Measurements from ENCODE around the gene FGD5.

Gene FGD5

DNA sequence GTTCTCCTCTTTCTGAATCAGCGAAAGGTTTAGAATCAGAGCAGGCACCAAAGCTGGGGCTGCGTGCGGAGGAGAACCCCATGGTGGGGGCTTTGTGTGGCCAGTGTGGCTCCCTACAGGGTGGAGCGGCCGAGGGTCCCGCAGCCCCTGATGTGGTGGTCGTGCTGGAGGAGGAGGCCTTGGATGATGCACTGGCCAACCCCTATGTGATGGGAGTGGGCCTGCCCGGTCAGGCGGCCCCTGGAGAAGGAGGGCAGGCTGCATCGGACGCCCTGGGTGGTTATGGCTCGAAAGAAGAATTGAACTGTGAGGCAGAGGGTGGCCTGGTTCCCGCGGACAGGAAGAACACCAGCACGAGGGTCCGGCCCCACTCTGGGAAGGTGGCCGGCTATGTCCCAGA lies 1.4 kb downstream of the FGD5 start:
- H3K27ac ChIP-seq (ENCODE audit: low read depth, low read length): no peak overlapping the region
- H3K36me3 ChIP-seq (ENCODE audit: control insufficient read depth, insufficient read depth, low read length): no peaks in the 10 kb centered on the region
- H3K9me3 ChIP-seq (ENCODE audit: control insufficient read depth, insufficient read depth, low read depth, low read length): no peaks in the 10 kb centered on the region
- H3K9ac ChIP-seq (ENCODE audit: low read length): no peak overlapping the region
- no peaks in the 10 kb centered on the region for H3K27me3 ChIP-seq (ENCODE audit: control insufficient read depth, insufficient read depth, low read length)
- H3K4me3 ChIP-seq (ENCODE audit: low read depth, low read length): no peak overlapping the region
- peaks cover 12% of the 10 kb centered on the region for H3K4me1 ChIP-seq (ENCODE audit: control insufficient read depth, insufficient read depth, low read length)

GRCh38 chr3:14821151-14821550 lies 2.4 kb downstream of the FGD5 start:
- Histone ChIP-seq H3K9me3 (ENCODE audit: control insufficient read depth, insufficient read depth, low read depth, low read length) (no peaks in the 10 kb centered on the region), H3K36me3 (ENCODE audit: control insufficient read depth, insufficient read depth, low read length) (no peaks in the 10 kb centered on the region), H3K4me1 (ENCODE audit: control insufficient read depth, insufficient read depth, low read length) (peaks cover 12% of the 10 kb centered on the region), H3K27me3 (ENCODE audit: control insufficient read depth, insufficient read depth, low read length) (no peaks in the 10 kb centered on the region), H3K27ac (ENCODE audit: low read depth, low read length) (no peak overlapping the region), H3K9ac (ENCODE audit: low read length) (no peak overlapping the region), H3K4me3 (ENCODE audit: low read depth, low read length) (no peak overlapping the region)

- Histone ChIP-seq H3K9me3 (ENCODE audit: control insufficient read depth, insufficient read depth, low read depth, low read length) (no peaks in the 10 kb centered on the region), H3K27me3 (ENCODE audit: control insufficient read depth, insufficient read depth, low read length) (no peaks in the 10 kb centered on the region), H3K36me3 (ENCODE audit: control insufficient read depth, insufficient read depth, low read length) (no peaks in the 10 kb centered on the region), H3K9ac (ENCODE audit: low read length) (no peak overlapping the region), H3K4me1 (ENCODE audit: control insufficient read depth, insufficient read depth, low read length) (peaks cover 12% of the 10 kb centered on the region), H3K4me3 (ENCODE audit: low read depth, low read length) (no peak overlapping the region), H3K27ac (ENCODE audit: low read depth, low read length) (no peak overlapping the region)
Measured at GRCh38 chr3:14822134-14822533, 3.4 kb downstream of the FGD5 start.

GRCh38 chr3:14822670-14823390 lies 4.1 kb downstream of the FGD5 start:
- H3K9ac ChIP-seq (ENCODE audit: low read length): no peak overlapping the region
- H3K27me3 ChIP-seq (ENCODE audit: control insufficient read depth, insufficient read depth, low read length): no peaks in the 10 kb centered on the region
- no peaks in the 10 kb centered on the region for H3K36me3 ChIP-seq (ENCODE audit: control insufficient read depth, insufficient read depth, low read length)
- no peaks in the 10 kb centered on the region for H3K9me3 ChIP-seq (ENCODE audit: control insufficient read depth, insufficient read depth, low read depth, low read length)
- H3K27ac ChIP-seq (ENCODE audit: low read depth, low read length): no peak overlapping the region
- H3K4me1 ChIP-seq (ENCODE audit: control insufficient read depth, insufficient read depth, low read length): peaks cover 17% of the 10 kb centered on the region
- no peak overlapping the region for H3K4me3 ChIP-seq (ENCODE audit: low read depth, low read length)

DNA sequence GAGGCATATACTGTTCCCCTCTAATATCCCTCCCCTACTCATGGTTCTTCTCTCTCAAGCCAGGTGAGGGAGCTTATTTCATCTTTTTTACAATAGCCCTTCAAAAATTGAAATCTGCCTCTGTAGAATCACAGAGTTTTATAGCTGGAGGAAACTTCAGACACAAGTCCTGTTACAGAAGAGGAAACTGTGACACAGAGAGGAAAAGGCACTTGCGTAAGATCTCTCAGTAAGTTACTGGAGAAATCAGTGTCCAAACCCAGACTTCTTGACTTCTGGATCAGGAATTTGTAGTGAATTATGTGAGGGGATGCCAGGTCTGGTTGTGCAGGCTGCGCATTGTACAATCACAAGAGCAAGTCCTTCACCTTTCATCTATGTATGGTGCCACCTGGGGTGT lies 4.6 kb downstream of the FGD5 start:
- no peak overlapping the region for H3K27ac ChIP-seq (ENCODE audit: low read depth, low read length)
- H3K36me3 ChIP-seq (ENCODE audit: control insufficient read depth, insufficient read depth, low read length): no peaks in the 10 kb centered on the region
- H3K9ac ChIP-seq (ENCODE audit: low read length): no peak overlapping the region
- H3K4me3 ChIP-seq (ENCODE audit: low read depth, low read length): no peak overlapping the region
- no peaks in the 10 kb centered on the region for H3K9me3 ChIP-seq (ENCODE audit: control insufficient read depth, insufficient read depth, low read depth, low read length)
- H3K4me1 ChIP-seq (ENCODE audit: control insufficient read depth, insufficient read depth, low read length): peaks cover 20% of the 10 kb centered on the region
- no peaks in the 10 kb centered on the region for H3K27me3 ChIP-seq (ENCODE audit: control insufficient read depth, insufficient read depth, low read length)

DNA sequence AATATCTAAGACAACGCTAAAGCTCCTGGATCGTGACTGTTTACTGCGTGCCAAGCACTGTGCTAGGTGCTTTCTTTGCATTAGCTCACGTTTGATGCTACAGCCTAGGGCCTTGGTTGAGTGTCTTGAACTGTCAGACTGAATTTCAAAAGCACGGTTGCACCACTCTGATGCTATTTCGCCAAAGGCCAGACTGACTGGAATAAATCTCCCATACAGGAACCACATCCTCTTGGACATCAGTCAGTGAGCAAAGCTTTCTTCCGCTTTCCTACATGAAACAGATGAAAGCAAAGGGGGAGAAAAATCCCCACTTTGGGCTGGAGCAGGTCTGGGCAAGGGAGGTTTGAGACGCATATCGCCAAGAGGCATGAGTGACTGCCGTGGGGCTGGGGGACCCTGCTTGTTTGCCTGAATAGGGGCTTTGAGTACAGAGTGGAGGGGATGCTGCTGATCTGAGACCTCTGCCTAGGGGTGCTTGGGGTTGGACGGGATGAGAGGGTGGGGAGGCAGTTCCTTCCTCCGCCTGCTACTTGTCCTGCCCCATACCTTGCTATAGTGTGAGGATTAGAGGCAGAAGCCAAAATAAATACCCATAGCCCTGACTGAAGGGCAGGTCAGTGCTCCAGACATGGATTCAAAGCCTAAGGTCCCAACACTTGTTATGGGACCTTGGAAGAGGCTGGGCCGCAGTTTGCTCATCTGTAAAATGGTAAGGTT lies 5.3 kb downstream of the FGD5 start:
- peaks cover 20% of the 10 kb centered on the region for H3K4me1 ChIP-seq (ENCODE audit: control insufficient read depth, insufficient read depth, low read length)
- H3K36me3 ChIP-seq (ENCODE audit: control insufficient read depth, insufficient read depth, low read length): no peaks in the 10 kb centered on the region
- H3K27me3 ChIP-seq (ENCODE audit: control insufficient read depth, insufficient read depth, low read length): no peaks in the 10 kb centered on the region
- no peak overlapping the region for H3K27ac ChIP-seq (ENCODE audit: low read depth, low read length)
- H3K4me3 ChIP-seq (ENCODE audit: low read depth, low read length): no peak overlapping the region
- no peaks in the 10 kb centered on the region for H3K9me3 ChIP-seq (ENCODE audit: control insufficient read depth, insufficient read depth, low read depth, low read length)
- H3K9ac ChIP-seq (ENCODE audit: low read length): no peak overlapping the region

GRCh38 chr3:14824646-14825045 lies 5.9 kb downstream of the FGD5 start:
- Histone ChIP-seq H3K9ac (ENCODE audit: low read length) (no peak overlapping the region), H3K27ac (ENCODE audit: low read depth, low read length) (no peak overlapping the region), H3K9me3 (ENCODE audit: control insufficient read depth, insufficient read depth, low read depth, low read length) (no peaks in the 10 kb centered on the region), H3K4me1 (ENCODE audit: control insufficient read depth, insufficient read depth, low read length) (peaks cover 20% of the 10 kb centered on the region), H3K36me3 (ENCODE audit: control insufficient read depth, insufficient read depth, low read length) (no peaks in the 10 kb centered on the region), H3K27me3 (ENCODE audit: control insufficient read depth, insufficient read depth, low read length) (no peaks in the 10 kb centered on the region), H3K4me3 (ENCODE audit: low read depth, low read length) (no peak overlapping the region)

- peaks cover 20% of the 10 kb centered on the region for H3K4me1 ChIP-seq (ENCODE audit: control insufficient read depth, insufficient read depth, low read length)
- H3K36me3 ChIP-seq (ENCODE audit: control insufficient read depth, insufficient read depth, low read length): no peaks in the 10 kb centered on the region
- H3K27ac ChIP-seq (ENCODE audit: low read depth, low read length): no peak overlapping the region
- H3K9me3 ChIP-seq (ENCODE audit: control insufficient read depth, insufficient read depth, low read depth, low read length): no peaks in the 10 kb centered on the region
- H3K9ac ChIP-seq (ENCODE audit: low read length): no peak overlapping the region
- no peak overlapping the region for H3K4me3 ChIP-seq (ENCODE audit: low read depth, low read length)
- H3K27me3 ChIP-seq (ENCODE audit: control insufficient read depth, insufficient read depth, low read length): no peaks in the 10 kb centered on the region
Measured at GRCh38 chr3:14826069-14826468, 7.3 kb downstream of the FGD5 start.

- no peak overlapping the region for H3K27ac ChIP-seq (ENCODE audit: low read depth, low read length)
- H3K9ac ChIP-seq (ENCODE audit: low read length): no peak overlapping the region
- no peaks in the 10 kb centered on the region for H3K27me3 ChIP-seq (ENCODE audit: control insufficient read depth, insufficient read depth, low read length)
- H3K36me3 ChIP-seq (ENCODE audit: control insufficient read depth, insufficient read depth, low read length): no peaks in the 10 kb centered on the region
- H3K4me1 ChIP-seq (ENCODE audit: control insufficient read depth, insufficient read depth, low read length): peaks cover 15% of the 10 kb centered on the region
- H3K9me3 ChIP-seq (ENCODE audit: control insufficient read depth, insufficient read depth, low read depth, low read length): no peaks in the 10 kb centered on the region
- no peak overlapping the region for H3K4me3 ChIP-seq (ENCODE audit: low read depth, low read length)
Measured at GRCh38 chr3:14827776-14828175, 9.0 kb downstream of the FGD5 start.

DNA sequence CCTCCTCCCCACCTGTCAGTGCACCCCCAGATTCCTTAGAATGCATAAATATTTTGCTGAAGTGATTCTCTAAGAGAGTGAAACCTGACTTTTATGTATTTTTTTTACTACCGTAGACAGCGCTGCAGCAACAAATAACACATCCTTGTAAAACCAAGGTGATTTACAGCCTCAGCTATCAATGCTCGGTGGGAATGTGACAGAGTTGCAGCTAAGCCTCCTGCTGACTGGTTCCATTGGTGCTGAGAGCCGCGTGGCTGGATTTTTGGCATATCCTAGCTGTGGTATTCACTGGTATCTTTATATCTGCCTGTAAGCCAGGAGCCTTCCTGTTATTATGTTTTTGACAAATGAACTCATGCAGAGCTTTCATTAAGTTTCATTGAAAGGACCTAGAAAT lies 11.0 kb downstream of the FGD5 start:
- H3K27me3 ChIP-seq (ENCODE audit: control insufficient read depth, insufficient read depth, low read length): no peaks in the 10 kb centered on the region
- H3K9me3 ChIP-seq (ENCODE audit: control insufficient read depth, insufficient read depth, low read depth, low read length): no peaks in the 10 kb centered on the region

GRCh38 chr3:14831916-14832450 lies 13.2 kb downstream of the FGD5 start:
- H3K27me3 ChIP-seq (ENCODE audit: control insufficient read depth, insufficient read depth, low read length): no peaks in the 10 kb centered on the region

More for the DNA sequence above, 11.0 kb downstream of the FGD5 start:
- Histone ChIP-seq H3K4me1 (ENCODE audit: control insufficient read depth, insufficient read depth, low read length) (peaks cover 9% of the 10 kb centered on the region), H3K27ac (ENCODE audit: low read depth, low read length) (no peak overlapping the region), H3K9ac (ENCODE audit: low read length) (no peak overlapping the region), H3K4me3 (ENCODE audit: low read depth, low read length) (no peak overlapping the region), H3K36me3 (ENCODE audit: control insufficient read depth, insufficient read depth, low read length) (no peaks in the 10 kb centered on the region)

More at GRCh38 chr3:14831916-14832450, 13.2 kb downstream of the FGD5 start:
- no peak overlapping the region for H3K9ac ChIP-seq (ENCODE audit: low read length)
- peaks cover 14% of the 10 kb centered on the region for H3K4me1 ChIP-seq (ENCODE audit: control insufficient read depth, insufficient read depth, low read length)
- H3K36me3 ChIP-seq (ENCODE audit: control insufficient read depth, insufficient read depth, low read length): no peaks in the 10 kb centered on the region
- H3K9me3 ChIP-seq (ENCODE audit: control insufficient read depth, insufficient read depth, low read depth, low read length): no peaks in the 10 kb centered on the region
- H3K4me3 ChIP-seq (ENCODE audit: low read depth, low read length): no peak overlapping the region
- no peak overlapping the region for H3K27ac ChIP-seq (ENCODE audit: low read depth, low read length)

Data from HUES6 (cell line).